Lung (tissue), 12 donors: ENCODE data around the gene AGFG2. TPM values are rescaled to one million over a fixed set of nuclear protein-coding genes. Genes with fewer than 3 reads are reported as not detected.

Experiments used
- ATAC-seq: fragments of 200-7000 bp; cut with Tn5 transposase; one replicate; pipeline ENCODE4 v1.9.1; 2020; ENCODE audit warnings: moderate number of reproducible peaks; ENCODE audit not compliant: insufficient read depth, low FRiP score
- DNase-seq, 3 donors: peaks; one replicate each; pipeline ENCODE4 v3.0.0-alpha.2; 2013 to 2017
- H3K27ac ChIP-seq, 2 donors: one replicate each; pipeline ENCODE4 v1.5.1; 2013; ENCODE audit warnings: mild to moderate bottlenecking in 2 of 2, moderate library complexity in 2 of 2, control low read depth in 1 of 2, inconsistent platforms in 1 of 2, low read depth in 1 of 2, low read length in 1 of 2
- H3K27me3 ChIP-seq, 3 donors: one replicate each; pipeline ENCODE4 v1.5.1; 2013; ENCODE audit warnings: low read length in 2 of 3; ENCODE audit not compliant: control insufficient read depth in 3 of 3, insufficient read depth in 3 of 3
- H3K36me3 ChIP-seq, 4 donors: one replicate each; pipeline ENCODE4 v1.5.1; 2013; ENCODE audit warnings: low read length in 4 of 4, mild to moderate bottlenecking in 1 of 4, moderate library complexity in 1 of 4; ENCODE audit not compliant: control insufficient read depth in 4 of 4, insufficient read depth in 4 of 4
- H3K4me1 ChIP-seq, 5 donors: one replicate each; pipeline ENCODE4 v1.5.1; 2013; ENCODE audit warnings: low read length in 5 of 5, mild to moderate bottlenecking in 2 of 5, moderate library complexity in 1 of 5; ENCODE audit not compliant: control insufficient read depth in 5 of 5, insufficient read depth in 5 of 5
- H3K4me3 ChIP-seq: one replicate; pipeline ENCODE4 v1.5.1; 2013; ENCODE audit warnings: mild to moderate bottlenecking, control low read depth, moderate library complexity
- H3K9ac ChIP-seq, 2 donors: one replicate each; pipeline ENCODE4 v1.5.1; 2013; ENCODE audit warnings: low read length in 2 of 2, control low read depth in 1 of 2; ENCODE audit not compliant: insufficient read depth in 1 of 2
- H3K9me3 ChIP-seq, 4 donors: one replicate each; pipeline ENCODE4 v1.5.1; 2013; ENCODE audit warnings: low read length in 3 of 4, mild to moderate bottlenecking in 1 of 4, moderate library complexity in 1 of 4; ENCODE audit not compliant: control insufficient read depth in 4 of 4, insufficient read depth in 3 of 4
- WGBS, 2 donors: extraction: QIAGEN DNeasy Blood & Tissue Kit; methylation state at CpG; one replicate each; pipeline ENCODE4 v1.1.7; 2013; 5-methylcytosine and 5-hydroxymethylcytosine counted together
- polyA plus RNA-seq, 2 donors: library from polyadenylated mRNA; stranded (reverse); fragments of 200-250 nt; gene quantifications; one replicate each; pipeline ENCODE4 v1.2.1, GENCODE V29; 2013
- total RNA-seq, 2 donors: library from RNA; depleted of rRNA in 1 of 2; stranded (reverse); fragments of >200 nt in 1 of 2; gene quantifications; one replicate each; pipeline ENCODE4 v1.2.1, GENCODE V29; 2014 to 2021
- TF ChIP-seq, protein P1 (sequence below): IDR thresholded peaks from 2 replicates; pipeline ENCODE4 v1.5.1; 2012; ENCODE audit warnings: mild to moderate bottlenecking; ENCODE audit errors: control extremely low read depth, extremely low read depth
- donor health status: control.
- donor health status: control.
- donor health status: Bipolar disorder and iron deficiency.
- donor health status: healthy.
- donor health status: DM: yes; HTN: yes; CAD: no.

AGFG2 gene
- total and polyA plus RNA-seq, 4 donors, result 15.9 to 36.0 (median 19.7) TPM

DNA sequence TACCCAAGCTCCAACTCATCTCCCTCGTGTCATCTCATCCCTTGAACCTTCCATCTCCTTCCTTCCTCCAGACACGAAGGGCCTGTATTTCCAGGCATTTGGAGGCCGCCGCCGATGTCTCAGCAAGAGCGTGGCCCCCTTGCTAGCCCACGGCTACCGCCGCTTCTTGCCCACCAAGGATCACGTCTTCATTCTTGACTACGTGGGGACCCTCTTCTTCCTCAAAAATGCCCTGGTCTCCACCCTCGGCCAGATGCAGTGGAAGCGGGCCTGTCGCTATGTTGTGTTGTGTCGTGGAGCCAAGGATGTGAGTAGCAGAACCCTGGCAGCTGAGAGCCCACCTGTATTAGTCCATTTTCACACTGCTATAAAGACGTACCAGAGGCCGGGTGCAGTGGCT lies 52.6 kb downstream of the AGFG2 start:
- ATAC-seq, result no peak
- H3K9ac ChIP-seq, result no peak overlapping the region

DNA sequence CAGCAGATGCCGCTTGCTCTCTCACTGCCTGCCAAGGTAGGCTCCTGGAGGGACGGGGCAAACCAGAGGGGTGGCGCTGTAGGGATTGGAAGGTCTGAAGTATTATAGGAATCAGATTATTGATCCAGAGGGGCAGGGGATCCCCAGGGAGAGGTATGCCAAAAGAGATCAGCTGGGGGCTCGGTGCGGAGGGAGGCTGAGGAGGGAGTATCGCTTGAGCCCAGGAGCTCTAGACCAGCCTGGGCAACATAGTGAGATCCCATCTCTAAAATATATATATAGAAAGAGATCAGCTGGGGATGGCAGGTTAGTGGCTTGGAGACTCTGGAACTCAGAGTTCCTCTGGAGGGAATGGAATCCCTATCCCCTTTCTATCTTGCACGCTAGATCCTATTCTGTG lies 56.2 kb downstream of the AGFG2 start:
- Histone ChIP-seq H3K27ac (no peak overlapping the region), H3K9me3 (no peaks in the 10 kb centered on the region), H3K27me3 (no peaks in the 10 kb centered on the region), H3K4me3 (no peak overlapping the region), H3K36me3 (peaks cover 0 to 2% (median 0%) of the 10 kb centered on the region in 4 donors), H3K4me1 (peaks cover 0 to 6% (median 2%) of the 10 kb centered on the region in 5 donors), H3K9ac (no peak overlapping the region)
- WGBS, 2 donors, result 94 to 96% methylated on average over 7 of the region's 7 CpGs
- TF ChIP-seq, protein P1, sequence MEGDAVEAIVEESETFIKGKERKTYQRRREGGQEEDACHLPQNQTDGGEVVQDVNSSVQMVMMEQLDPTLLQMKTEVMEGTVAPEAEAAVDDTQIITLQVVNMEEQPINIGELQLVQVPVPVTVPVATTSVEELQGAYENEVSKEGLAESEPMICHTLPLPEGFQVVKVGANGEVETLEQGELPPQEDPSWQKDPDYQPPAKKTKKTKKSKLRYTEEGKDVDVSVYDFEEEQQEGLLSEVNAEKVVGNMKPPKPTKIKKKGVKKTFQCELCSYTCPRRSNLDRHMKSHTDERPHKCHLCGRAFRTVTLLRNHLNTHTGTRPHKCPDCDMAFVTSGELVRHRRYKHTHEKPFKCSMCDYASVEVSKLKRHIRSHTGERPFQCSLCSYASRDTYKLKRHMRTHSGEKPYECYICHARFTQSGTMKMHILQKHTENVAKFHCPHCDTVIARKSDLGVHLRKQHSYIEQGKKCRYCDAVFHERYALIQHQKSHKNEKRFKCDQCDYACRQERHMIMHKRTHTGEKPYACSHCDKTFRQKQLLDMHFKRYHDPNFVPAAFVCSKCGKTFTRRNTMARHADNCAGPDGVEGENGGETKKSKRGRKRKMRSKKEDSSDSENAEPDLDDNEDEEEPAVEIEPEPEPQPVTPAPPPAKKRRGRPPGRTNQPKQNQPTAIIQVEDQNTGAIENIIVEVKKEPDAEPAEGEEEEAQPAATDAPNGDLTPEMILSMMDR, result no peak
- DNase-seq (no peak), ATAC-seq (no peak)

More for the DNA sequence above, 52.6 kb downstream of the AGFG2 start:
- TF ChIP-seq, protein P1, result no peak
- Histone ChIP-seq H3K27ac (no peak overlapping the region), H3K36me3 (peaks cover 0 to 2% (median 0%) of the 10 kb centered on the region in 4 donors), H3K4me3 (no peak overlapping the region), H3K4me1 (peaks cover 0 to 17% (median 3%) of the 10 kb centered on the region in 5 donors), H3K9me3 (no peaks in the 10 kb centered on the region), H3K27me3 (no peaks in the 10 kb centered on the region)
- 95% methylated on average over 17 of the region's 17 CpGs for WGBS, 2 donors
- DNase-seq, result no peak

DNA sequence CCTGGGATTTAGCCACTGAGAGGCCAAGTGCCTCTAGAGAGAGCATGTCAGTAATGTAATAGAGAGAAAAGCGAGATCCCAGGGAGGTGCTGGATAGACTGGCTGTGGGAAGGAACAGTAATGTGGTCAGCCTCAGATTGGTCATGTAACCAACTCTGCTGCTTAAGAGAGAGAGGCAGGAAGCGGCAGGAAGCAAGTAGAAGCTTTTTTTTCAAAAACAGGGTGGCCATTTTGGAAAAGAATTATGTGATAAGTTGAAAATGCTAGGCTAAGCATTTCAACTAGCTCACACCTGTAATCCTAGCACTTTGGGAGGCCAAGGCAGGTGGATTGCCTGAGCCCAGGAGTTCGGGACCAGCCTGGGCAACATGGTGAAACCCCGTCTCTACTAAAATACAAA lies 59.4 kb downstream of the AGFG2 start:
- ATAC-seq, result no peak
- H3K27me3 ChIP-seq, result no peaks in the 10 kb centered on the region

More for the DNA sequence above, 59.4 kb downstream of the AGFG2 start:
- no peak overlapping the region for H3K9ac ChIP-seq
- H3K36me3 ChIP-seq, result peaks cover 0 to 2% (median 0%) of the 10 kb centered on the region in 4 donors
- H3K27ac ChIP-seq, result no peak overlapping the region
- peaks cover 0 to 15% (median 0%) of the 10 kb centered on the region in 5 donors for H3K4me1 ChIP-seq
- TF ChIP-seq, protein P1, result no peak
- H3K9me3 ChIP-seq, result no peaks in the 10 kb centered on the region
- DNase-seq, result no peak
- WGBS, 2 donors, result 83 to 85% methylated on average over 4 of the region's 4 CpGs
- no peak overlapping the region for H3K4me3 ChIP-seq
